OCI-LY3 (cell line): Measurements from ENCODE around the gene PES1.

ENCODE experiments used
- H2AFZ ChIP-seq: fragments of 200-600, 300-600 bp; shearing (Covaris generic); 2 replicates; pipeline ENCODE4 v1.6.0; 2014; ENCODE audit warnings: antibody characterized with exemption, low read depth, low read length
- H3K27ac ChIP-seq: fragments of 200-600, 300-600 bp; sonication (generic); 2 replicates; pipeline ENCODE4 v1.5.1; 2014; ENCODE audit warnings: mild to moderate bottlenecking, low read length, moderate library complexity, mixed read lengths
- H3K27me3 ChIP-seq: fragments of 200-600, 300-600 bp; sonication (generic); 2 replicates; pipeline ENCODE4 v1.6.1; 2014; ENCODE audit warnings: low read depth, low read length, mixed read lengths
- H3K36me3 ChIP-seq: fragments of 200-600, 300-600 bp; sonication (generic); replicated peaks from 2 replicates; pipeline ENCODE3; 2014; ENCODE audit warnings: low read depth, low read length, mixed read lengths
- H3K4me1 ChIP-seq: fragments of 300-600, 200-600 bp; sonication (generic); 2 replicates; pipeline ENCODE4 v1.6.1; 2014; ENCODE audit warnings: low read length, mixed read lengths
- H3K4me2 ChIP-seq: fragments of 200-600, 300-600 bp; sonication (generic); 2 replicates; pipeline ENCODE4 v1.6.1; 2014; ENCODE audit warnings: low read length, mixed read lengths
- H3K4me3 ChIP-seq: fragments of 300-600, 200-600 bp; sonication (generic); 2 replicates; pipeline ENCODE4 v1.5.1; 2014; ENCODE audit warnings: antibody characterized with exemption, mild to moderate bottlenecking, low read length, moderate library complexity
- H3K79me2 ChIP-seq: fragments of 300-600, 200-600 bp; shearing (Covaris generic); 2 replicates; pipeline ENCODE4 v1.6.1; 2014; ENCODE audit warnings: mild to moderate bottlenecking, low read length, mixed read lengths
- H3K9ac ChIP-seq: fragments of 300-600, 200-600 bp; shearing (Covaris generic); 2 replicates; pipeline ENCODE4 v1.6.0; 2014; ENCODE audit warnings: mild to moderate bottlenecking, low read length, moderate library complexity
- H3K9me3 ChIP-seq: fragments of 200-600, 300-600 bp; shearing (Covaris generic); 2 replicates; pipeline ENCODE4 v1.6.1; 2014; ENCODE audit warnings: low read length, mixed read lengths; ENCODE audit not compliant: insufficient read depth
- H4K20me1 ChIP-seq: fragments of 200-600, 300-600 bp; sonication (generic); 2 replicates; pipeline ENCODE4 v1.6.1; 2016; ENCODE audit warnings: low read length, mixed read lengths; ENCODE audit not compliant: insufficient read depth
- CTCF ChIP-seq: fragments of 200-600, 300-600 bp; sonication (generic); IDR thresholded peaks from 2 replicates; pipeline ENCODE4 v1.5.1; 2014; ENCODE audit warnings: antibody characterized with exemption, low read length, low read depth
- EZH2phosphoT487 ChIP-seq: fragments of 200-600 bp; shearing (Covaris generic); IDR thresholded peaks from 2 replicates; pipeline ENCODE4 v1.6.1; 2018; ENCODE audit warnings: antibody characterized with exemption, mixed run types, low read depth

The PES1 gene

DNA sequence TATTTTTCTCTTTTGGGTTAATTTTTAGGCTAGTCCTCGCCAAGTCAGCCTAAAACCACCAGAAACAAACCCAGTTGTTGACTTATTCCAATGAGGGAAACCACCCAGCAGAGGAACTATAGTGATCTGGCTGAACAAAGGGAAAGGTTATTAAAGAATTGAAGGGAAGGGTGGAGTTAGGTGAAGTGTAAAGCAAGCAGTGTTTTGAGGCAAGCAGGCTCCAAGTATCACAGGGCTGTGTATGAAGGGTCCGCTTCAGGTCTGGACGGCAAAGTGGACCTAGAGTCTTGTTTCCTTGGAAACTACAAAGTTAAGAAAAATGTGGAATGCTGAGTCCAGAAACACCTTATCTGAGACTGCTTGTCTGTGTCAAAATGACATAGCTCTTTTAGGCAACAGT is 12.1 kb upstream of the PES1 start:
- H3K79me2 ChIP-seq = no peaks in the 10 kb centered on the region
- no peaks in the 10 kb centered on the region for H3K27me3 ChIP-seq
- H3K27ac ChIP-seq = no peak overlapping the region
- no peak for TF ChIP-seq CTCF
- TF ChIP-seq EZH2phosphoT487 = no peak
- H3K4me2 ChIP-seq = no peak overlapping the region
- no peaks in the 10 kb centered on the region for H4K20me1 ChIP-seq
- no peak overlapping the region for H2AFZ ChIP-seq
- no peak overlapping the region for H3K4me3 ChIP-seq
- no peaks in the 10 kb centered on the region for H3K36me3 ChIP-seq
- peaks cover 32% of the 10 kb centered on the region for H3K4me1 ChIP-seq
- H3K9ac ChIP-seq = no peak overlapping the region
- H3K9me3 ChIP-seq = no peaks in the 10 kb centered on the region

DNA sequence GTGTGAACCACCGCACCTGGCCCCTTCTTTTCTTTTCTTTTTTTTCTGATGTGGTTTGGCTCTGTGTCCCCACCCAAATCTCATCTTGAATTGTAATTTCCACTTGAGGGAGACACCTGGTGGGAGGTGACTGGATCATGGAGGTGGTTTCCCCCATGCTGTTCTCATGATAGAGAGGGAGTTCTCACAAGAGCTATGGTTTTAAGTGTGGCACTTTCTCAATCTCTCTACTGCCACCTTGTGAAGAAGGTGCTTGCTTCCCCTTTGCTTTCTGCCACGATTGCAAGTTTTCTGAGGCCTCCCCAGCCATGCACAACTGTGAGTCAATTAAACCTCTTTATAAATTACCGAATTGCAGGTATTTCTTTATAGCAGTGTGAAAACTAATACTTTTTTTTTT is 10.3 kb upstream of the PES1 start:
- no peak overlapping the region for H3K4me2 ChIP-seq
- H3K9me3 ChIP-seq = no peaks in the 10 kb centered on the region
- H4K20me1 ChIP-seq = no peaks in the 10 kb centered on the region
- H3K27ac ChIP-seq = no peak overlapping the region
- peaks cover 14% of the 10 kb centered on the region for H3K4me1 ChIP-seq
- H3K36me3 ChIP-seq = no peaks in the 10 kb centered on the region
- H2AFZ ChIP-seq = no peak overlapping the region
- no peak overlapping the region for H3K9ac ChIP-seq
- H3K4me3 ChIP-seq = no peak overlapping the region
- no peak for TF ChIP-seq EZH2phosphoT487
- TF ChIP-seq CTCF = peak; percentile 45
- no peaks in the 10 kb centered on the region for H3K27me3 ChIP-seq
- H3K79me2 ChIP-seq = no peaks in the 10 kb centered on the region

DNA sequence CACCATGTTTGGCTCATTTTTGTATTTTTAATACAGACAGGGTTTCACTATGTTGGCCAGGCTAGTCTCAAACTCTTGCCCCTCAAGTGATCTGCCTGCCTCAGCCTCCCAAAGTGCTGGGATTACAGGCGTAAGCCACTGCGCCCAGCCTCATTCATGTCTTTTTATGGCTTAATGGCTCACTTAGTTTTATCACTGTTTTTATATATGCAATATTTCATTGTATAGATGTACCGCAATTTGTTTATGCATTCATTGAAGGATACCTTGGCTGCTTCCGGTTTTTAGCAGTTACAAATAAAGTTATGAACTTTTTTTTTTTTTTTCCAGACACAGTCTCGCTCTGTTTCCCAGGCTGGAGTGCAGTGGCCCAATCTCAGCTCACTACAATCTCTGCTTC is 9.8 kb upstream of the PES1 start:
- Histone ChIP-seq H3K27me3 (no peaks in the 10 kb centered on the region), H3K4me2 (no peak overlapping the region), H3K4me3 (no peak overlapping the region), H3K79me2 (no peaks in the 10 kb centered on the region), H4K20me1 (no peaks in the 10 kb centered on the region), H3K27ac (no peak overlapping the region), H2AFZ (no peak overlapping the region), H3K9ac (no peak overlapping the region), H3K4me1 (peaks cover 14% of the 10 kb centered on the region), H3K36me3 (no peaks in the 10 kb centered on the region), H3K9me3 (no peaks in the 10 kb centered on the region)
- TF ChIP-seq EZH2phosphoT487 = no peak

DNA sequence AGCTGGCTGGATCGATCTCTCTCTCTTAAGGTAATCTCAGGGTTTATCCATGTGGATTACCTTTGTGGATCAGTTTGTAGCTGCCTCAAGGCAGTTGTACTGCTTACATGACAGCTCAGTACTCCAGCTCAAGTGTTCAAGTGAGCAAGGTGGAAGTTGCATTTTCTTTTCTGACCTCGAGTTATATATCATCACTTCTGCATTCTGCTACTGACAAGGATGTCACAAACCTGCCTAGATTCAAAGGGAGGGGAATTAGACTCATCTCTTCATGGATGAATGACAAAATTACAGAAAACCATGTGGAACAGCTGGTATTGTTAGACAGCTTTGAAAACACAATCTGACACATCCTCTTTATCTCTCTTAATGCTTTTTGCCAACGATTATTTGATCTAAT is 9.2 kb upstream of the PES1 start:
- Histone ChIP-seq H3K27ac (no peak overlapping the region), H3K4me3 (no peak overlapping the region), H2AFZ (no peak overlapping the region), H4K20me1 (no peaks in the 10 kb centered on the region), H3K27me3 (0 out of 2 replicates have a peak, but pooled peaks cover 3% of the 10 kb centered on the region), H3K79me2 (no peaks in the 10 kb centered on the region), H3K9ac (no peak overlapping the region), H3K36me3 (no peaks in the 10 kb centered on the region), H3K4me2 (no peak overlapping the region), H3K9me3 (no peaks in the 10 kb centered on the region), H3K4me1 (peaks cover 10% of the 10 kb centered on the region)
- TF ChIP-seq EZH2phosphoT487 (no peak), CTCF (no peak)

DNA sequence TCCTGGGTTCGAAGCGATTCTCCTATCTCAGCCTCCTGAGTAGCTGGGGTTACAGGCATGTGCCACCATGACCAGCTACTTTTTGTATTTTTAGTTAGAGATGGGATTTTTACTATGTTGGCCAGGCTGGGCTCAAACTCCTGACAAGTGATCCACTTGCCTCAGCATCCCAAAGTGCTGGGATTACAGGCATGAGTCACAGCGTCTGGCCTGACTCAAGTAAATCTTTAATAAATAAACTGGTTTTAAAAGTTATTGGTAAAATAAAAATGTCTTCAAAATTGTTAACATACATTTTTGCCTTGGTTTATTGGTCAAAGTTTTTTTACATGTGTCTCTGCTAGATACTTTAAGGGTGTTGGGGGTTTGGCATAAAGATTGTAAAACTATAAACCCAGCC is 7.3 kb upstream of the PES1 start:
- H3K27me3 ChIP-seq = peaks cover 8% of the 10 kb centered on the region; the same call in 1 of the 2 replicates
- no peaks in the 10 kb centered on the region for H4K20me1 ChIP-seq
- no peak overlapping the region for H3K9ac ChIP-seq
- H3K79me2 ChIP-seq = no peaks in the 10 kb centered on the region
- H2AFZ ChIP-seq = no peak overlapping the region
- no peaks in the 10 kb centered on the region for H3K4me1 ChIP-seq
- no peak overlapping the region for H3K4me3 ChIP-seq
- TF ChIP-seq CTCF = no peak
- no peak for TF ChIP-seq EZH2phosphoT487
- H3K4me2 ChIP-seq = no peak overlapping the region
- no peaks in the 10 kb centered on the region for H3K9me3 ChIP-seq
- no peaks in the 10 kb centered on the region for H3K36me3 ChIP-seq
- no peak overlapping the region for H3K27ac ChIP-seq
